Liver (tissue), 3 donors: ENCODE data around the gene C3orf22.

Experiments
- ATF3 ChIP-seq: IDR thresholded peaks from 2 replicates; pipeline ENCODE4 v1.6.1; 2016; ENCODE audit warnings: antibody characterized with exemption
- CTCF ChIP-seq: fragments of 150-350 bp; IDR thresholded peaks from 2 replicates; pipeline ENCODE4 v1.5.1; 2017; ENCODE audit warnings: improper control_type of control experiment, low read depth, low read length; ENCODE audit not compliant: missing input control
- FOXA1 ChIP-seq: IDR thresholded peaks from 2 replicates; pipeline ENCODE4 v1.6.1; 2016; ENCODE audit warnings: antibody characterized with exemption
- MAX ChIP-seq: IDR thresholded peaks from 2 replicates; pipeline ENCODE4 v1.6.1; 2016; ENCODE audit warnings: antibody characterized with exemption
- RAD21 ChIP-seq, 2 donors: IDR thresholded peaks; 2 replicates each; pipeline ENCODE4 v1.6.1; 2016; ENCODE audit warnings: antibody characterized with exemption in 2 of 2, mild to moderate bottlenecking in 2 of 2
- REST ChIP-seq: IDR thresholded peaks from 2 replicates; pipeline ENCODE4 v1.6.1; 2016; ENCODE audit warnings: antibody characterized with exemption, mild to moderate bottlenecking
- RXRA ChIP-seq, 2 donors: IDR thresholded peaks; 2 replicates each; pipeline ENCODE4 v1.6.1; 2017 to 2018; ENCODE audit warnings: antibody characterized with exemption in 2 of 2, mild to moderate bottlenecking in 1 of 2
- SP1 ChIP-seq: IDR thresholded peaks from 2 replicates; pipeline ENCODE4 v1.6.1; 2018; ENCODE audit warnings: antibody characterized with exemption, mild to moderate bottlenecking
- TAF1 ChIP-seq: conservative IDR thresholded peaks from 2 replicates; pipeline ENCODE4 v1.6.1; 2016; ENCODE audit warnings: antibody characterized with exemption, mild to moderate bottlenecking
- YY1 ChIP-seq: IDR thresholded peaks from 2 replicates; pipeline ENCODE4 v1.6.1; 2016; ENCODE audit warnings: antibody characterized with exemption, mild to moderate bottlenecking
- ZBTB33 ChIP-seq: IDR thresholded peaks from 2 replicates; pipeline ENCODE4 v1.6.1; 2016; ENCODE audit warnings: antibody characterized with exemption
- donor health status: healthy.
- donor health status: healthy.

- TF ChIP-seq CTCF: no peak
- no peak for TF ChIP-seq ZBTB33
- TF ChIP-seq MAX: no peak
- TF ChIP-seq RAD21 (IDR thresholded peaks at IDR 0.05): no peak
- no peak for TF ChIP-seq YY1
- TF ChIP-seq FOXA1: no peak
- no peak for TF ChIP-seq TAF1
- TF ChIP-seq ATF3: no peak
- TF ChIP-seq SP1: no peak
- no peak for TF ChIP-seq REST
- no peak for TF ChIP-seq RXRA (IDR thresholded peaks at IDR 0.05)
Measured at GRCh38 chr3:126545544-126545943, 13.2 kb downstream of the C3orf22 start.
